ENCODE results near the gene PLEKHA6.

DNA sequence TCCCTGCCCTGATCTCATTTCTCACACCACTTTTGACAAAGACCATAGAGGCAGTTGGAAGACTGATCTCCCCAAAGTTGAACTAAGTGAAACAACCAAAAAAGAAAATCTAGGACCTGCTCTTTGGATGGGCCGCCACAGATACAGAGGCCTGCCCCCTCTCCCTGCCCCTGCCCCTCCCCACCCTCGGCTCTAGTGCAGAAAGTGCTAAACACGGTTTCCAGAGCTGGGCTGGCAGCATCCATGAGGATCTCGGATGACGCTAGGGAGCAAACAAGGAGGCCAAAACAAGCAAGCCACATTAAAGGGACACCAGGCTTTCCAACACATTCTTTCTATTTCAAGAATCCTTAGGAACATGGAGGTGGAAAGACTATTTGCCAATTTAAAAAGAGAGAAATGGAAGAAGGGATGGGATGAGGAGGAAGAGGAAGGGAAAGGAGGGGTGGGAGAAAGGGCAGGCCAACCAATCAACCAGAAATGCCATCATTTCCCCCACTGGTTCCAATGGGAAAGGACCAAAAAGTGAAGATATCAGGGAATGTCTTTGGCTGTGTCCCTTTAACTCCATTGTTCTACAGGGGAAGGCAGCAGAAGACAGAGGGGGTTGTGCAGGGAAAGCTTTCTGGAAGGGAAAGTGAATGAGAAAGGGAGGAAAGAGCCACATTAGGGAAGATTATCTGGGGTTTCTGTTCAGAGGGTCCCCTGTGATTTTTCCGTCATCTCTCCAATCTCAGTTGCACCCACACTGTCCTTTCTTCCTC lies 107.6 kb downstream of the PLEKHA6 start:
- TF ChIP-seq, protein P1, sequence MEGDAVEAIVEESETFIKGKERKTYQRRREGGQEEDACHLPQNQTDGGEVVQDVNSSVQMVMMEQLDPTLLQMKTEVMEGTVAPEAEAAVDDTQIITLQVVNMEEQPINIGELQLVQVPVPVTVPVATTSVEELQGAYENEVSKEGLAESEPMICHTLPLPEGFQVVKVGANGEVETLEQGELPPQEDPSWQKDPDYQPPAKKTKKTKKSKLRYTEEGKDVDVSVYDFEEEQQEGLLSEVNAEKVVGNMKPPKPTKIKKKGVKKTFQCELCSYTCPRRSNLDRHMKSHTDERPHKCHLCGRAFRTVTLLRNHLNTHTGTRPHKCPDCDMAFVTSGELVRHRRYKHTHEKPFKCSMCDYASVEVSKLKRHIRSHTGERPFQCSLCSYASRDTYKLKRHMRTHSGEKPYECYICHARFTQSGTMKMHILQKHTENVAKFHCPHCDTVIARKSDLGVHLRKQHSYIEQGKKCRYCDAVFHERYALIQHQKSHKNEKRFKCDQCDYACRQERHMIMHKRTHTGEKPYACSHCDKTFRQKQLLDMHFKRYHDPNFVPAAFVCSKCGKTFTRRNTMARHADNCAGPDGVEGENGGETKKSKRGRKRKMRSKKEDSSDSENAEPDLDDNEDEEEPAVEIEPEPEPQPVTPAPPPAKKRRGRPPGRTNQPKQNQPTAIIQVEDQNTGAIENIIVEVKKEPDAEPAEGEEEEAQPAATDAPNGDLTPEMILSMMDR (IDR thresholded peaks at IDR 0.05): no peak
- TF ChIP-seq POLR2A (IDR thresholded peaks at IDR 0.05): no peak
